PC-9 (cell line): ENCODE measurements around the gene NUCB1.

Experiments
- EZH2 ChIP-seq: fragments of 200-600 bp; sonication (generic); IDR thresholded peaks from 2 replicates; pipeline ENCODE4 v1.8.0; 2017; ENCODE audit warnings: antibody characterized with exemption, low read depth
- TF ChIP-seq, protein P1 (sequence below): fragments of 200-600 bp; sonication (generic); conservative IDR thresholded peaks from 2 replicates; pipeline ENCODE4 v1.6.1; 2017; ENCODE audit warnings: mixed run types, antibody characterized with exemption, mild to moderate bottlenecking, moderate library complexity

DNA sequence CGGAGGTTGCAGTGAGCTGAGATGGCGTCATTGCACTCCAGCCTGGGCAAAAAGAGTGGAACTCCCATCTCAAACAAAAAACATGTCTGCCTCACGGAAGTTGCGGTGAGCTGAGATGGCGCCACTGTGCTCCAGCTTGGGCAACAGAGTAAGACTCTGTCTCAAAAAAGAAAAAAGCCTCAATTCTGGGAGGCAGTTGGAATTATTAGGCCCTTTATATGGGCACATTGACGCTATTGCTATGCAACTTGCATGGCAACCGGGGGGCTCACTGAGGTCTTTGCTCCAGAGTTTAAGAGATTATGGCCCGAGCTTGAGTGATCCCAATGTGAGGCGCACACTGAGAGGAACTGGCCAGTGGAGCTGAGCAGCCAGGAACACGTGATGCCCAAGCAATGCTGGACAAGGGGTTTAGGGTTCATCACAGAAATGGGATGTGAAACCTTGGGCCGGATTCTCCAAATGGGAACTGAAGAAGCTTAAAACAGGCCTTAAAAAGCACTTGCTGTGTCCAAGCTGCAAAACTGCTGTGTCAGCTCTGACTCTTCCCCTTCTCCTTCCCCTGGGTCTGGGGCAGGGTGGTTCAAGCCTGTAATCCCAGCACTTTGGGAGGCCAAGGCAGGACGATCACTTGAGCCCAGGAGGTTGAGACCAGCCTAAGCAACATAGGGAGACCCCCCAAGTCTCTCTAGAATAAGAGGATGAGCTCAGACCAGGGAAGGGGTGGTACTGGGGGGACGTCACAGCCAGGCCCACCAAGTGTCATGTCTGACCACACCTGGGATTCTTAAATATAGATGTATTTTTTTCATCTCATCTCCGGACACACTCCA, 67.5 kb downstream of the NUCB1 start:
- TF ChIP-seq, protein P1, sequence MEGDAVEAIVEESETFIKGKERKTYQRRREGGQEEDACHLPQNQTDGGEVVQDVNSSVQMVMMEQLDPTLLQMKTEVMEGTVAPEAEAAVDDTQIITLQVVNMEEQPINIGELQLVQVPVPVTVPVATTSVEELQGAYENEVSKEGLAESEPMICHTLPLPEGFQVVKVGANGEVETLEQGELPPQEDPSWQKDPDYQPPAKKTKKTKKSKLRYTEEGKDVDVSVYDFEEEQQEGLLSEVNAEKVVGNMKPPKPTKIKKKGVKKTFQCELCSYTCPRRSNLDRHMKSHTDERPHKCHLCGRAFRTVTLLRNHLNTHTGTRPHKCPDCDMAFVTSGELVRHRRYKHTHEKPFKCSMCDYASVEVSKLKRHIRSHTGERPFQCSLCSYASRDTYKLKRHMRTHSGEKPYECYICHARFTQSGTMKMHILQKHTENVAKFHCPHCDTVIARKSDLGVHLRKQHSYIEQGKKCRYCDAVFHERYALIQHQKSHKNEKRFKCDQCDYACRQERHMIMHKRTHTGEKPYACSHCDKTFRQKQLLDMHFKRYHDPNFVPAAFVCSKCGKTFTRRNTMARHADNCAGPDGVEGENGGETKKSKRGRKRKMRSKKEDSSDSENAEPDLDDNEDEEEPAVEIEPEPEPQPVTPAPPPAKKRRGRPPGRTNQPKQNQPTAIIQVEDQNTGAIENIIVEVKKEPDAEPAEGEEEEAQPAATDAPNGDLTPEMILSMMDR = no peak
- no peak for TF ChIP-seq EZH2
